ENCODE data around the gene CAMK2B.
"Not testable (repeated sequence)": the region's sequence is repeated elsewhere in the genome, so short reads cannot be mapped to it uniquely, and the experiment has no call there.

CAMK2B gene

DNA sequence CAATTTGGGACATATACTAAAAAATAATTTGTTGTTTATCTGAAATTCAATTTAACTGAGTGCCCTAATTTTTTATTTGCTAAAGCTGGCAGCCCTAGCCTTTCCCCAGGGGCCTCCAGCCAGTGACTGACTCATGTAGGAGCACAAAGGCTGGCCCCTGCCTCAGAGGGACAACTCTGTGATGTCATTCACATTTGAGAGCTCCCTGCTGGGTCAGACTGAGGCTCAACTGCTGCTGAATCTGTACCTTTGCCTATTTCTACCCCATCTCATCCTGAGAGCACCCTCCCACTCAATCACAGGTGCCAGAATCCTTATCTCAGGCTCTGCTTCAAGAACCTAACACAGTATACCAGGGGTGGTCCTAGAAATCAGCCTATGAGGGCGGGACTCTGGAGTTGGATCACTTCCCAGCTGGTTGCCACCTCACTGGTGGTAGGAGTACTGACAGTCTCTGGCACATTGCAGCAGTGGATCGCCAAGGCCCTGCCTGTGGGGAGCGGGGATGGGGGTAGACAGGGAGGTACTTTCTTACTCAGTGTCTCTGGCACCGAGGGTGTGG, 147.7 kb downstream of the CAMK2B start:
- peaks cover 0 to 2% (median 0%) of the 10 kb centered on the region in 5 experiments for H3K27me3 ChIP-seq (replicated peaks in 2 of 5; ENCODE audit: control insufficient read depth in 4 of 5, insufficient read depth in 5 of 5, low read length in 4 of 5)
- no peaks in the 10 kb centered on the region for H3K4me1 ChIP-seq (ENCODE audit: control extremely low read depth in 1 of 4, control insufficient read depth in 4 of 4, insufficient read depth in 4 of 4, low read length in 3 of 4)
- ChIA-PET CTCF (interaction anchor here (1.0 kb wide), 1 partner anchor 18 kb away, joined by 3 read pairs; no protein-coding TSS in a partner anchor), POLR2A (no interaction called here)
- 82% methylated on average over 3 of the region's 4 CpGs for WGBS (ENCODE audit: insufficient coverage)
- no peak overlapping the region for H3K4me3 ChIP-seq (ENCODE audit: control insufficient read depth in 1 of 7, extremely low read depth in 1 of 7, insufficient read depth in 4 of 7, low read depth in 2 of 7, low read length in 6 of 7)
- no peak overlapping the region for H3K27ac ChIP-seq (ENCODE audit: insufficient read depth in 1 of 2, low read depth in 1 of 2, low read length in 2 of 2, poor library complexity in 1 of 2, severe bottlenecking in 2 of 2)
- H3K36me3 ChIP-seq (ENCODE audit: control insufficient read depth in 4 of 4, insufficient read depth in 4 of 4, low read length in 3 of 4), result no peaks in the 10 kb centered on the region
- H3K9me3 ChIP-seq (ENCODE audit: control extremely low read depth in 1 of 5, control insufficient read depth in 4 of 5, insufficient read depth in 2 of 5, low read depth in 1 of 5, low read length in 4 of 5), result peaks cover 0 to 7% (median 3%) of the 10 kb centered on the region in 5 experiments
- DNase-seq, result no peak

DNA sequence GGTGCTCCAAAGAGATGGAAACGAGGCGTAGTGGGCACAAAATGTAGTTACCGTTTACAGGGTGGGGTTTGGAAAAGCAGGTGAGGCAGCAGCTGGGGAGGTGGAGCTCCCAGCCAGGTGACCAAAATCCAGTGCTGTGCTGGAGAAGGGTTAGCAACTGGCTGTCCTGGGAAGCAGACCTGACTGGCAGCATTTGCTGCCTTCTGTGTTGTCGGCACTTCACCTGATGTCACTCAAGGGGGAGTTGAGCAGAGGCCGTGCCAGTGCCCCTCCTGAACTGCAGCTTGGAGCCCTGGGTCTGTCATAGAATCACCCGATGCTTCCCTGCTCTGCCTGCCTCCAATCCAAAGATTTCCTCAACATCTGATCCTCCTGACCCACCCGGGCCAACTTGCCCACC, 148.9 kb downstream of the CAMK2B start:
- no peak for DNase-seq
- Histone ChIP-seq H3K27ac (ENCODE audit: insufficient read depth in 1 of 2, low read depth in 1 of 2, low read length in 2 of 2, poor library complexity in 1 of 2, severe bottlenecking in 2 of 2) (no peak overlapping the region), H3K4me3 (ENCODE audit: control insufficient read depth in 1 of 7, extremely low read depth in 1 of 7, insufficient read depth in 4 of 7, low read depth in 2 of 7, low read length in 6 of 7) (no peak overlapping the region), H3K27me3 (replicated peaks in 2 of 5; ENCODE audit: control insufficient read depth in 4 of 5, insufficient read depth in 5 of 5, low read length in 4 of 5) (peaks cover 0 to 2% (median 0%) of the 10 kb centered on the region in 5 experiments), H3K36me3 (ENCODE audit: control insufficient read depth in 4 of 4, insufficient read depth in 4 of 4, low read length in 3 of 4) (no peaks in the 10 kb centered on the region), H3K9me3 (ENCODE audit: control extremely low read depth in 1 of 5, control insufficient read depth in 4 of 5, insufficient read depth in 2 of 5, low read depth in 1 of 5, low read length in 4 of 5) (peaks cover 0 to 2% (median 0%) of the 10 kb centered on the region in 5 experiments), H3K4me1 (ENCODE audit: control extremely low read depth in 1 of 4, control insufficient read depth in 4 of 4, insufficient read depth in 4 of 4, low read length in 3 of 4) (no peaks in the 10 kb centered on the region)
- ChIA-PET POLR2A (no interaction called here), CTCF (interaction anchor here (1.0 kb wide), 1 partner anchor 19 kb away, joined by 3 read pairs; no protein-coding TSS in a partner anchor)
- 76% methylated on average over 7 of the region's 7 CpGs for WGBS (ENCODE audit: insufficient coverage)

DNA sequence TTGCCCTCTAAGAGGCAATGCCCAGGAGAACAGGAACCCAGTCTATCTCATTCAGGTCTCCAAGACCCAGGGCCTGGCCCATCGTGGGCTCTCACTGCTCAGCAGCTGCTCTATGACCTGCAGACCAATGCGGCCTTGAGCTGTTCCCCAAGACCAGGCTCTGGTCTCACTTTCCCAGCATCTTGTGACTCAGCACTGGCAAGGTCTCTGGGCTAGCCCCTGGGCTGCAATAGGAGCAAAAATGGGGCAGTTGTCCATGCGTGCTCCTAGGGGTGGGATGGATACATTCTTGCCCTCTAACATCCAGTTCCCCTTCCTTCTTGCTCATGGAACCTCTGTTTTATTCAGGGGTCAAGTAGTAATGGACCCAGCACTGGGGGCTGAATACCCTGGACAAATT, 149.7 kb downstream of the CAMK2B start:
- POLR2A ChIA-PET, result no interaction called here

DNA sequence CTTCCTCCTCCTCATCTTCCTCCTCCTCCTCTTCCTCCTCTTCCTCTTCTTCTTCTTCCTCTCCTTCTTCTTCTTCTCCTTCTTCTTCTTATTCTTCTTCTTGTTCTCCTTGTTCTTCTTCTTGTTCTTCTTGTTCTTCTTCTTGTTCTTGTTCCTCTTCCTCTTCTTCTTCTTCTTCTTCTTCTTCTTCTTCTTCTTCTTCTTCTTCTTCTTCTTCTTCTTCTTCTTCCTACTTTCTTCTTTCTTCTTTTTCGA, 150.8 kb downstream of the CAMK2B start:
- WGBS (ENCODE audit: insufficient coverage), result 100% methylated on average over 1 of the region's 1 CpG
- H3K4me3 ChIP-seq (ENCODE audit: control insufficient read depth in 1 of 7, extremely low read depth in 1 of 7, insufficient read depth in 4 of 7, low read depth in 2 of 7, low read length in 6 of 7); H3K27me3 ChIP-seq (replicated peaks in 2 of 5; ENCODE audit: control insufficient read depth in 4 of 5, insufficient read depth in 5 of 5, low read length in 4 of 5); H3K9me3 ChIP-seq (ENCODE audit: control extremely low read depth in 1 of 5, control insufficient read depth in 4 of 5, insufficient read depth in 2 of 5, low read depth in 1 of 5, low read length in 4 of 5); CTCF ChIA-PET; H3K27ac ChIP-seq (ENCODE audit: insufficient read depth in 1 of 2, low read depth in 1 of 2, low read length in 2 of 2, poor library complexity in 1 of 2, severe bottlenecking in 2 of 2); DNase-seq; H3K36me3 ChIP-seq (ENCODE audit: control insufficient read depth in 4 of 4, insufficient read depth in 4 of 4, low read length in 3 of 4); H3K4me1 ChIP-seq (ENCODE audit: control extremely low read depth in 1 of 4, control insufficient read depth in 4 of 4, insufficient read depth in 4 of 4, low read length in 3 of 4): not testable (repeated sequence)
- POLR2A ChIA-PET, result interaction anchor here (0.8 kb wide), 1 partner anchor 24 kb away, joined by 3 read pairs; no protein-coding TSS in a partner anchor

More for the DNA sequence above, 149.7 kb downstream of the CAMK2B start:
- CTCF ChIA-PET, result no interaction called here
- Histone ChIP-seq H3K36me3 (ENCODE audit: control insufficient read depth in 4 of 4, insufficient read depth in 4 of 4, low read length in 3 of 4) (no peaks in the 10 kb centered on the region), H3K9me3 (ENCODE audit: control extremely low read depth in 1 of 5, control insufficient read depth in 4 of 5, insufficient read depth in 2 of 5, low read depth in 1 of 5, low read length in 4 of 5) (peaks cover 0 to 5% (median 0%) of the 10 kb centered on the region in 5 experiments), H3K4me3 (ENCODE audit: control insufficient read depth in 1 of 7, extremely low read depth in 1 of 7, insufficient read depth in 4 of 7, low read depth in 2 of 7, low read length in 6 of 7) (no peak overlapping the region), H3K27ac (ENCODE audit: insufficient read depth in 1 of 2, low read depth in 1 of 2, low read length in 2 of 2, poor library complexity in 1 of 2, severe bottlenecking in 2 of 2) (no peak overlapping the region), H3K4me1 (ENCODE audit: control extremely low read depth in 1 of 4, control insufficient read depth in 4 of 4, insufficient read depth in 4 of 4, low read length in 3 of 4) (no peaks in the 10 kb centered on the region), H3K27me3 (replicated peaks in 2 of 5; ENCODE audit: control insufficient read depth in 4 of 5, insufficient read depth in 5 of 5, low read length in 4 of 5) (no peaks in the 10 kb centered on the region)
- WGBS (ENCODE audit: insufficient coverage), result 92% methylated on average over 3 of the region's 3 CpGs
- DNase-seq, result no peak

DNA sequence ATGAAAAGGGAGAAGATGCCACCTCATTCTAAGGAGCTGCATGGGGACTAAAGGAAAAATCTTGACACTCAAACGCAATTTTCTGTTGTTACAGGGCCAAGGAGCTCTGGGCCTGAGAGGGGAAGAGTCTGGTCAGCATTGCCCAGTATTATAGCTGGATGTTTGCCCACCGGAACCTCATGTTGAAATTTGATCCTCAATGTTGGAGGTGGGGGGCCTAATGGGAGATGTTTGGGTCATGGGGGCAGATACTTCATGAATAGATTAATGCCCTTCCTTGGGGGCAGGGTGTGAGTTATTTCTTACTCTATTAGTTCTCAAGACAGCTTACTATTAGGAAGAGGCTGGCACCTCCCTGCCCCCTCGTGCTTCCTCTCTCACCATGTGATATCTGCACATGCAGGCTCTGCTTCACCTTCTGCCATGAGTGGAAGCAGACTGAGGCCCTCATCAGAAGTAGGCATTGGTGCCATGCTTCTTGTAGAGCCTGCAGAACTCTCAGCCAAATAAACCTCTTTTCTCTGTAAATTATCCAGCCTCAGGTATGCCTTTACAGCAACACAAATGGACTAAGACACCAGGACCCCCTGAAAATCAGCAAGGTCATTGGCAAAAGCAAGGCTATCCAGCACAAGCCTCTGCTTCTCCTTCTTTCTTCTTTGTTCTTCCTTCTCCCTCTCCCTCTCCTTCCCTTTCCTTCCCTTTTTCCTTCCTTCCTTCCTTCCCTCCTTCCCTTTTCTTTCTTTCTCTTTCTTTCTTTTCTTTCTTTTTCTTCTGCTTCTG, 151.3 kb downstream of the CAMK2B start:
- Histone ChIP-seq H3K4me3 (ENCODE audit: control insufficient read depth in 1 of 7, extremely low read depth in 1 of 7, insufficient read depth in 4 of 7, low read depth in 2 of 7, low read length in 6 of 7) (no peak overlapping the region), H3K9me3 (ENCODE audit: control extremely low read depth in 1 of 5, control insufficient read depth in 4 of 5, insufficient read depth in 2 of 5, low read depth in 1 of 5, low read length in 4 of 5) (peaks cover 0 to 5% (median 0%) of the 10 kb centered on the region in 5 experiments), H3K27me3 (replicated peaks in 2 of 5; ENCODE audit: control insufficient read depth in 4 of 5, insufficient read depth in 5 of 5, low read length in 4 of 5) (no peaks in the 10 kb centered on the region), H3K27ac (ENCODE audit: insufficient read depth in 1 of 2, low read depth in 1 of 2, low read length in 2 of 2, poor library complexity in 1 of 2, severe bottlenecking in 2 of 2) (no peak overlapping the region), H3K36me3 (ENCODE audit: control insufficient read depth in 4 of 4, insufficient read depth in 4 of 4, low read length in 3 of 4) (no peaks in the 10 kb centered on the region), H3K4me1 (ENCODE audit: control extremely low read depth in 1 of 4, control insufficient read depth in 4 of 4, insufficient read depth in 4 of 4, low read length in 3 of 4) (no peaks in the 10 kb centered on the region)
- POLR2A ChIA-PET, result no interaction called here
- CTCF ChIA-PET, result interaction anchor here (0.6 to 1.3 kb wide), 2 partner anchors 20 to 64 kb away, joined by 3 to 4 read pairs; no protein-coding TSS in a partner anchor
- DNase-seq, result no peak
- WGBS (ENCODE audit: insufficient coverage), result 91% methylated on average over 2 of the region's 3 CpGs

DNA sequence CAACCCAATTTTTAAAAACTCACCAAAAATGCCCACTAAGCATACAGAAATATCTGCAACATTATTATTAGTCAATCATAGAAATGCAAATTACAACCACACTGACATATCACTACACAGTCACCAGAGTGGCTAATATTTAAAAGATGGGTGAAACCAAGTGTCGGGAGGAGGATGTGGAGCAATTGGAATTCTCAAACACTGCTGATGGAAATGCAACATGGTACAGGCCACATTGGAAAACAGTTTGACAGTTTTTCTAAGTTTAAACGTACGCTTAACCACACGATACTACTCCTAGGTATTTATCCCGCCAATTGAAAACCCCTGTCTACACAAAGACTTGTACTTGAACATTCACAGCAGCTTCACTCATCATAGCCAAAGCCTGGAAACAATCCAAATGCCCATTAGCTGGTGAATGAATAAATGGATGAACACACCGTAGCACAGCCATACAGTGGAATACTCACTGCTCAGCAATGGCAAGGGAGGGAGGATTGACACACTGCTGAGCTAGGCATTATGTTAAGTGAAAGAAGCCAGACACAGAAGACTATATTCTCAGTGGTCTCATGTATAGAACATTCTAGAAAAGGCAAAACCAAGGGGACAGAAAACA, 152.5 kb downstream of the CAMK2B start:
- H3K27me3 ChIP-seq (replicated peaks in 2 of 5; ENCODE audit: control insufficient read depth in 4 of 5, insufficient read depth in 5 of 5, low read length in 4 of 5), result no peaks in the 10 kb centered on the region
- no peaks in the 10 kb centered on the region for H3K36me3 ChIP-seq (ENCODE audit: control insufficient read depth in 4 of 4, insufficient read depth in 4 of 4, low read length in 3 of 4)
- CTCF ChIA-PET, result interaction anchor here (1.3 to 1.4 kb wide), 2 partner anchors 21 to 22 kb away, joined by 3 to 4 read pairs; no protein-coding TSS in a partner anchor
- WGBS (ENCODE audit: insufficient coverage), result 97% methylated on average over 4 of the region's 6 CpGs
- peaks cover 0 to 5% (median 0%) of the 10 kb centered on the region in 5 experiments for H3K9me3 ChIP-seq (ENCODE audit: control extremely low read depth in 1 of 5, control insufficient read depth in 4 of 5, insufficient read depth in 2 of 5, low read depth in 1 of 5, low read length in 4 of 5)
- H3K27ac ChIP-seq (ENCODE audit: insufficient read depth in 1 of 2, low read depth in 1 of 2, low read length in 2 of 2, poor library complexity in 1 of 2, severe bottlenecking in 2 of 2), result no peak overlapping the region
- no peak for DNase-seq
- H3K4me3 ChIP-seq (ENCODE audit: control insufficient read depth in 1 of 7, extremely low read depth in 1 of 7, insufficient read depth in 4 of 7, low read depth in 2 of 7, low read length in 6 of 7), result no peak overlapping the region
- H3K4me1 ChIP-seq (ENCODE audit: control extremely low read depth in 1 of 4, control insufficient read depth in 4 of 4, insufficient read depth in 4 of 4, low read length in 3 of 4), result peaks cover 0 to 3% (median 0%) of the 10 kb centered on the region in 4 experiments
- POLR2A ChIA-PET, result no interaction called here

DNA sequence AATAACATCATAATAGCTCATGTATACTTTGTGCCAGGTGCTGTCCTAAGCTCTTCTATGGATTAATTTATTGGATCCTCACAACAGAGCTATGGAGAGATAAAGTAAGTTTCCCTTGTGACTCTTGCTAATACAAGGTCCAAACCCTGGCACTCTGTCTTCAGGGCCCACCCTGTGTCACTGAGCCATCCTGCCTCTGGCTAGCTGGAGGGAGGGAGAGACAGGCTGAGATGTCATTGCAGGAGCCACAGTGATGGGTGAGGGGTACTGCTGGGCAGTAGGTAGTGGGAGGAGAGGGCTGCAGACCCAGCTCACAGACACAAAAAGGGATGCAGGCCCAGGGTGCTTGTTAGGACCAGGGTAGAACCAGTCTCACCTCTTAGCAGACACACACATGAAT, 153.0 kb downstream of the CAMK2B start:
- H3K27me3 ChIP-seq (replicated peaks in 2 of 5; ENCODE audit: control insufficient read depth in 4 of 5, insufficient read depth in 5 of 5, low read length in 4 of 5), result no peaks in the 10 kb centered on the region
- no peak overlapping the region for H3K27ac ChIP-seq (ENCODE audit: insufficient read depth in 1 of 2, low read depth in 1 of 2, low read length in 2 of 2, poor library complexity in 1 of 2, severe bottlenecking in 2 of 2)
- ChIA-PET POLR2A (no interaction called here), CTCF (interaction anchor here (1.2 to 1.4 kb wide), 2 partner anchors 23 to 25 kb away, joined by 3 to 4 read pairs; no protein-coding TSS in a partner anchor)
- no peaks in the 10 kb centered on the region for H3K36me3 ChIP-seq (ENCODE audit: control insufficient read depth in 4 of 4, insufficient read depth in 4 of 4, low read length in 3 of 4)
- H3K4me1 ChIP-seq (ENCODE audit: control extremely low read depth in 1 of 4, control insufficient read depth in 4 of 4, insufficient read depth in 4 of 4, low read length in 3 of 4), result peaks cover 0 to 6% (median 0%) of the 10 kb centered on the region in 4 experiments
- H3K9me3 ChIP-seq (ENCODE audit: control extremely low read depth in 1 of 5, control insufficient read depth in 4 of 5, insufficient read depth in 2 of 5, low read depth in 1 of 5, low read length in 4 of 5), result peaks cover 0 to 5% (median 0%) of the 10 kb centered on the region in 5 experiments
- DNase-seq, result no peak
- H3K4me3 ChIP-seq (ENCODE audit: control insufficient read depth in 1 of 7, extremely low read depth in 1 of 7, insufficient read depth in 4 of 7, low read depth in 2 of 7, low read length in 6 of 7), result no peak overlapping the region
